ENCODE measurements around the gene STK24.

Gene STK24

GRCh38 chr13:98406971-98407370 lies 169.9 kb downstream of the STK24 start:
- no peak for DNase-seq (ENCODE audit: low read depth)

- no peak for DNase-seq (ENCODE audit: low read depth)
Measured at GRCh38 chr13:98406427-98406826, 170.5 kb downstream of the STK24 start.

GRCh38 chr13:98405690-98406344 lies 171.1 kb downstream of the STK24 start:
- DNase-seq (ENCODE audit: low read depth), result no peak

- DNase-seq (ENCODE audit: low read depth), result no peak
Measured at GRCh38 chr13:98405107-98405571, 171.8 kb downstream of the STK24 start.

- no peak for DNase-seq (ENCODE audit: low read depth)
Measured at GRCh38 chr13:98403076-98403475, 173.8 kb downstream of the STK24 start.

- DNase-seq (ENCODE audit: low read depth), result no peak
Measured at GRCh38 chr13:98401934-98402333, 175.0 kb downstream of the STK24 start.

GRCh38 chr13:98399756-98400155 lies 177.2 kb downstream of the STK24 start:
- no peak for DNase-seq (ENCODE audit: low read depth)

- no peak for DNase-seq (ENCODE audit: low read depth)
Measured at GRCh38 chr13:98398581-98398980, 178.3 kb downstream of the STK24 start.

GRCh38 chr13:98397861-98398260 lies 179.0 kb downstream of the STK24 start:
- DNase-seq (ENCODE audit: low read depth), result no peak

- DNase-seq (ENCODE audit: low read depth), result no peak
Measured at GRCh38 chr13:98397221-98397620, 179.7 kb downstream of the STK24 start.

GRCh38 chr13:98396071-98396710 lies 180.7 kb downstream of the STK24 start:
- no peak for DNase-seq (ENCODE audit: low read depth)
